Activated CD4-positive, alpha-beta memory T cell treated with anti-CD3 and anti-CD28 coated beads, Interleukin-2, amount 10 ng/mL, durations not matched to agents 7 days and 5 days (primary cell): ENCODE data around the gene IPO9. TPM values are rescaled to one million over a fixed set of nuclear protein-coding genes. Genes with fewer than 3 reads are reported as not detected.
"Not testable (repeated sequence)": the region's sequence is repeated elsewhere in the genome, so short reads cannot be mapped to it uniquely, and the experiment has no call there.

Source experiments
- CTCF ChIA-PET: fragments of 350-600 bp; sonication (Branson Sonifier 250); formaldehyde crosslinking; loops from one replicate; lab custom pipeline; 2021; ENCODE audit warnings: antibody characterized with exemption, inconsistent platforms; lab: Charles Lee
- POLR2A ChIA-PET: fragments of 350-600 bp; sonication (Branson Sonifier 250); formaldehyde crosslinking; loops from one replicate; lab custom pipeline; 2021; ENCODE audit warnings: antibody characterized with exemption; lab: Charles Lee
- DNase-seq: peaks from one replicate; pipeline ENCODE4 v3.0.0-alpha.2; 2020
- H3K27ac Mint-ChIP-seq: one replicate; pipeline ENCODE4 v1.8.0; 2021; ENCODE audit warnings: mild to moderate bottlenecking, mixed read lengths
- H3K27me3 Mint-ChIP-seq: one replicate; pipeline ENCODE4 v1.8.0; 2021; ENCODE audit warnings: mixed read lengths
- H3K36me3 Mint-ChIP-seq: one replicate; pipeline ENCODE4 v1.8.0; 2021; ENCODE audit warnings: low read depth, mixed read lengths
- H3K4me1 Mint-ChIP-seq: one replicate; pipeline ENCODE4 v1.8.0; 2021; ENCODE audit warnings: mixed read lengths
- H3K4me3 Mint-ChIP-seq: one replicate; pipeline ENCODE4 v1.8.0; 2021; ENCODE audit warnings: mild to moderate bottlenecking, mixed read lengths
- H3K9me3 Mint-ChIP-seq: one replicate; pipeline ENCODE4 v1.8.0; 2021; ENCODE audit warnings: mixed read lengths
- total RNA-seq, 2 experiments: library from RNA; stranded (reverse); gene quantifications; one replicate each; pipeline ENCODE4 v1.2.3, GENCODE V29; 2021

The IPO9 gene
- total RNA-seq, 2 experiments from 2014 or later, result 44.3 to 49.5 TPM

GRCh38 chr1:201816309-201816854 lies 12.6 kb upstream of the IPO9 start:
- ChIA-PET POLR2A (no interaction called here), CTCF (interaction anchor here (0.9 to 1.5 kb wide), 2 partner anchors 11 to 21 kb away, joined by 3 to 4 read pairs; no protein-coding TSS in a partner anchor)
- H3K4me3 Mint-ChIP-seq, result no peak overlapping the region
- no peaks in the 10 kb centered on the region for H3K9me3 Mint-ChIP-seq
- H3K27me3 Mint-ChIP-seq, result no peaks in the 10 kb centered on the region
- no peaks in the 10 kb centered on the region for H3K36me3 Mint-ChIP-seq
- no peak for DNase-seq
- H3K27ac Mint-ChIP-seq, result no peak overlapping the region
- no peaks in the 10 kb centered on the region for H3K4me1 Mint-ChIP-seq

GRCh38 chr1:201818971-201819750 lies 9.8 kb upstream of the IPO9 start:
- no peaks in the 10 kb centered on the region for H3K27me3 Mint-ChIP-seq
- no peak for DNase-seq
- no peaks in the 10 kb centered on the region for H3K9me3 Mint-ChIP-seq
- ChIA-PET CTCF (interaction anchor here (1.0 to 2.4 kb wide), 4 partner anchors 10 to 306 kb away, joined by 3 to 12 read pairs (median 3); partner anchors contain the start of gene IPO9), POLR2A (no interaction called here)
- H3K4me3 Mint-ChIP-seq, result no peak overlapping the region
- H3K27ac Mint-ChIP-seq, result no peak overlapping the region
- no peaks in the 10 kb centered on the region for H3K4me1 Mint-ChIP-seq
- H3K36me3 Mint-ChIP-seq, result no peaks in the 10 kb centered on the region

DNA sequence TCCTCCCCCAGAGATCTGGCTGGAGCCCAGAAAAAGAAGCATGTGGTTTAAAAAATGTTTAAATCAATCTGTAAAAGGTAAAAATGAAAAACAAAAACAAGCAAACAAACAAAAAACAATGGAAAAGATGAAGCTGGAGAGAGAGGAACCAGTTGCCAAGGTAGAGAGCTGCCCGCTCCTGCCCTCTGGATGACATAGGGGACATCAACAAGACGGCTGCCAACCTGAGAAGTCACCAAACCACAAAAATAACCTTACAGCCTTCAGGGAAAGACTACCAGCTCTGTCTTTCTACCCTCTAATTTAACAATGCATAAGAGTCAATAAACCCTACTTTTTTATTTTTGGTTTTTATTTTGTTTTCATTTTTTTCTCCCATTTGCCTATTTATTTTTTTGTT lies 8.5 kb upstream of the IPO9 start:
- Mint-ChIP-seq H3K4me3 (no peak overlapping the region), H3K27ac (no peak overlapping the region), H3K27me3 (no peaks in the 10 kb centered on the region), H3K9me3 (no peaks in the 10 kb centered on the region), H3K36me3 (no peaks in the 10 kb centered on the region), H3K4me1 (no peaks in the 10 kb centered on the region)
- CTCF ChIA-PET, result interaction anchor here (2.4 kb wide), 1 partner anchor 9 kb away, joined by 12 read pairs; the partner anchor contains the start of gene IPO9
- DNase-seq, result no peak
- POLR2A ChIA-PET, result interaction anchor here (0.9 kb wide), 1 partner anchor 9 kb away, joined by 3 read pairs; the partner anchor contains the start of gene IPO9

DNA sequence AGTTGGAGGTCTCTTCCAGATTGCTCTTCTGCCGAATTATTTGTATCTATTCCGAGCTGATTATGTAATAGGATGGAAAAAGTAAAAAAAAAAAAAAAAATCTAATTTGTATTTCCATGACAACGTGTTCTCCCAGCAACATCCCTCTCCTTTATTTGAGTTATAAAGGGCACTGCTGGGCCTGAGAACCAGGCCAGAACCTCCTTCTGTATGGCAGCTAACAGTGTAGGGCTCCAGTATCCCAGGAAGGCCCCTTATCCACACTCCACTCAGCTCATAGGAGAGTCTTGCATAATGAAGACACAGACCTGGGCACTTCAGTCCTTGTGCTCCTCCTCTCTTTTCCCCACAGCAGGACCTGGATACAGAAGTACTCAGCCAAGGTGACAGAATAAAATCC lies 3.7 kb upstream of the IPO9 start:
- peaks cover 13% of the 10 kb centered on the region for H3K4me1 Mint-ChIP-seq
- no peak overlapping the region for H3K27ac Mint-ChIP-seq
- no peak overlapping the region for H3K4me3 Mint-ChIP-seq
- no peaks in the 10 kb centered on the region for H3K9me3 Mint-ChIP-seq
- H3K36me3 Mint-ChIP-seq, result peaks cover 6% of the 10 kb centered on the region
- no peak for DNase-seq
- ChIA-PET POLR2A (no interaction called here), CTCF (no interaction called here)
- no peaks in the 10 kb centered on the region for H3K27me3 Mint-ChIP-seq

DNA sequence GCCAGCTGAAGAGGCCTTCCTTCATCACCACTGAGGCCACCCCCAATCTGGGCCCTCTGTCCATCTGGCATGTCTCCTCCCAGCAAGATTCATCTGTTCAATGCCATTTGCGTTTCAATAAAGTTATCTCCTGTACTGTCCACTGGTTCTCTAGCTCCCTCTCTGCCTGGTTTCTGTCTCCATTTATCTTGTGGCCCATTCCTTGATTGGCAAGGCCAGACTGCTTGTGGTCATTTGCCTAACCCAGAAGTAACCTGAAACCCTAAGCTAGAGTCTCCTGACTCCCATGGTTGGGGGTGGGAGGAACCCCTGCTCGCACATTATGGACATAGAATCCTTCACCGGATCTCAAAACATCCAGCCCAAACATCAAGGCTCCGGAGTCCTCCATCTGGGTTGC lies 2.1 kb upstream of the IPO9 start:
- no peak for DNase-seq
- ChIA-PET CTCF (interaction anchor here (0.8 to 1.0 kb wide), 2 partner anchors 10 to 11 kb away, joined by 3 to 4 read pairs; no protein-coding TSS in a partner anchor), POLR2A (interaction anchor here (1.2 kb wide), 1 partner anchor 69 kb away, joined by 3 read pairs; no protein-coding TSS in a partner anchor)
- Mint-ChIP-seq H3K36me3 (peaks cover 15% of the 10 kb centered on the region), H3K9me3 (no peaks in the 10 kb centered on the region), H3K27me3 (no peaks in the 10 kb centered on the region), H3K27ac (no peak overlapping the region), H3K4me1 (peaks cover 29% of the 10 kb centered on the region), H3K4me3 (no peak overlapping the region)

GRCh38 chr1:201827321-201828216 lies 1.4 kb upstream of the IPO9 start:
- peaks cover 15% of the 10 kb centered on the region for H3K36me3 Mint-ChIP-seq
- ChIA-PET POLR2A (no interaction called here), CTCF (interaction anchor here (0.6 to 2.9 kb wide), 6 partner anchors 10 to 292 kb away, joined by 3 to 15 read pairs (median 4); no protein-coding TSS in a partner anchor)
- no peaks in the 10 kb centered on the region for H3K27me3 Mint-ChIP-seq
- DNase-seq, result no peak
- no peaks in the 10 kb centered on the region for H3K9me3 Mint-ChIP-seq
- peaks cover 37% of the 10 kb centered on the region for H3K4me1 Mint-ChIP-seq
- H3K27ac Mint-ChIP-seq, result no peak overlapping the region
- no peak overlapping the region for H3K4me3 Mint-ChIP-seq

DNA sequence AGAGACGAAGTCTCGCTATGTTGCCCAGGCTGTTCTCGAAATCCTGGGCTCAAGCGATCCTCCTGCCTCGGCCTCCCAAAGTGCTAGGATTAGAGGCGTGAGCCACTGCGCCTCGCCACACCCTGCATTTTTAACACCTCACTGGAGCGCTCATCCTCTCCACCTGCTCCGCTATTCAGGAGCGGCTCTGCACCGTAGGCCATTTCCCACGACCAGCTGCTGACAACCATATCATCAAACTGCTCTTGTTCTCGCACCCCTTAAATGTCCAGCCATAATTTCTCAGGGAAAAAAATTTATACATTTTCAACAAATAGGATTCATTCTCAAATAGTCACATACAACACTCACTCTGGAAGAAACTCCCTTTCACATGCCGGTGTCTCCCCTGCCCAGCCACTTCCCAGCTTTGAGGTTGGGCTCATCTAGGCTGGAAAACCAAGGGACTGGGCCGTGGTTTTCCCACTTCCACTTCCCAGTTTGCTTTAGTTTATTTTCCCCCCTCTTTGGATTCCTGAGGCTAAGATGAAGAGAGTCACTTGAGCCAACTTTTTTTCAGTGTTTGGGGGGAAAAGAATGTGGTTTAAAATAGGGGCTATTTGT lies 639 bp upstream of the IPO9 start:
- peaks cover 15% of the 10 kb centered on the region for H3K36me3 Mint-ChIP-seq
- peaks cover 40% of the 10 kb centered on the region for H3K4me1 Mint-ChIP-seq
- no peaks in the 10 kb centered on the region for H3K9me3 Mint-ChIP-seq
- H3K4me3 Mint-ChIP-seq, result peak overlapping the region; percentile 94
- peak overlapping the region; percentile 25 for H3K27ac Mint-ChIP-seq
- DNase-seq, result no peak
- CTCF ChIA-PET, result interaction anchor here (0.6 to 2.9 kb wide), 5 partner anchors 8 to 159 kb away, joined by 4 to 15 read pairs (median 5); no protein-coding TSS in a partner anchor
- POLR2A ChIA-PET, result interaction anchor here (1.0 to 1.4 kb wide), 3 partner anchors 9 to 21 kb away, joined by 3 to 5 read pairs (median 4); no protein-coding TSS in a partner anchor
- H3K27me3 Mint-ChIP-seq, result no peaks in the 10 kb centered on the region

DNA sequence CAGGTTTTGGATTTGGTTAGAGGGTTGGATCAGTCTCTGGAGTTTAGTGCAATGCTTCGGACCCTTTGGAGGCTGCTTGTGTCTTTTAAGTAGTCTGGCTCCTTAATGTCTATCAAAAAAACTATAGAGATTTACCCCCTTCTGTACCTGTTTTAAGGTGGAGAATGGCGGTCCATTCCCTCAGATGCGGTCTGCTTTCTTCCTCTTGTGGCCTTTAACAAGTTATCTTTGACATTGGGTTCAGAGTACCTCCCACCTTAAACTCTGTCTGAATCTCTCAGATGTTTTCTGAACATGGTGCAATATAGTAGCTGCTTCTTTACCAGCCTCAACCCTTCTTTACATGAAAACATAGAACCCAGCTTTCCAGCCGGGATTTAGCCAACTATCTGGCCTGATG lies 2.4 kb downstream of the IPO9 start:
- Mint-ChIP-seq H3K27ac (no peak overlapping the region), H3K4me1 (peaks cover 45% of the 10 kb centered on the region), H3K27me3 (no peaks in the 10 kb centered on the region), H3K9me3 (no peaks in the 10 kb centered on the region), H3K4me3 (peak overlapping the region; percentile 94), H3K36me3 (peaks cover 25% of the 10 kb centered on the region)
- POLR2A ChIA-PET, result no interaction called here
- CTCF ChIA-PET, result interaction anchor here (0.7 kb wide), 1 partner anchor 47 kb away, joined by 3 read pairs; no protein-coding TSS in a partner anchor
- DNase-seq, result no peak

GRCh38 chr1:201834621-201835020 lies 5.7 kb downstream of the IPO9 start:
- Mint-ChIP-seq H3K4me3 (no peak overlapping the region), H3K27me3 (no peaks in the 10 kb centered on the region), H3K9me3 (no peaks in the 10 kb centered on the region), H3K27ac (no peak overlapping the region), H3K36me3 (peaks cover 28% of the 10 kb centered on the region), H3K4me1 (peaks cover 41% of the 10 kb centered on the region)
- ChIA-PET POLR2A (no interaction called here), CTCF (no interaction called here)
- DNase-seq, result no peak

DNA sequence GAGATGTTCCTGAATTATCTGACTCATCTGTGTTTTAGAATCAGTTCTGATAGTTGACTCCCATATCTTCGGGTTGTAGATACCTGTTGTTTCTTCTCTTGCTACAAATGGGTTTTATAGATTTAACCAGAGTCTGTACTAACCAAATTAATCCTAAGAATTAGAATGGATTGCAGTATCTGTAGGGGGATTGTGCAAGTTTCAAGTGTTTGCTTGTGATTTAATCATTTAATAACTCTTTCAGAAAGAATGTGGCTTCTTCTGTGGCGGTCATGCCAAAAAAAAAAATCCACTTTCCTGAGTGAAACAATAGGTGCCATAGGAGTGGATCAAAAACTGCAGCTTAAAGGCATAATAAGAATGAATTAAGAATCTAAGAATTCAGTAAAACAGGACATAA lies 9.4 kb downstream of the IPO9 start:
- H3K27ac Mint-ChIP-seq, result no peak overlapping the region
- H3K4me1 Mint-ChIP-seq, result peaks cover 13% of the 10 kb centered on the region
- H3K36me3 Mint-ChIP-seq, result peaks cover 30% of the 10 kb centered on the region
- POLR2A ChIA-PET, result no interaction called here
- H3K27me3 Mint-ChIP-seq, result no peaks in the 10 kb centered on the region
- no peaks in the 10 kb centered on the region for H3K9me3 Mint-ChIP-seq
- no peak for DNase-seq
- CTCF ChIA-PET, result interaction anchor here (1.0 kb wide), 1 partner anchor 9 kb away, joined by 4 read pairs; the partner anchor contains the start of gene IPO9
- H3K4me3 Mint-ChIP-seq, result no peak overlapping the region

- H3K4me3 Mint-ChIP-seq, H3K27ac Mint-ChIP-seq, DNase-seq, H3K9me3 Mint-ChIP-seq, CTCF ChIA-PET, H3K27me3 Mint-ChIP-seq: not testable (repeated sequence)
- peaks cover 30% of the 10 kb centered on the region for H3K36me3 Mint-ChIP-seq
- POLR2A ChIA-PET, result interaction anchor here (1.8 kb wide), 1 partner anchor 10 kb away, joined by 8 read pairs; no protein-coding TSS in a partner anchor
- peaks cover 13% of the 10 kb centered on the region for H3K4me1 Mint-ChIP-seq
These were observed 10.1 kb downstream of the IPO9 start for GRCh38 chr1:201839089-201839488.

- DNase-seq, result no peak
- ChIA-PET POLR2A (interaction anchor here (1.8 kb wide), 1 partner anchor 11 kb away, joined by 8 read pairs; no protein-coding TSS in a partner anchor), CTCF (interaction anchor here (0.8 to 1.7 kb wide), 2 partner anchors 11 to 38 kb away, joined by 3 to 5 read pairs; partner anchors contain the start of gene IPO9)
- H3K27me3 Mint-ChIP-seq, result no peaks in the 10 kb centered on the region
- no peaks in the 10 kb centered on the region for H3K9me3 Mint-ChIP-seq
- H3K4me1 Mint-ChIP-seq, result peaks cover 9% of the 10 kb centered on the region
- peaks cover 26% of the 10 kb centered on the region for H3K36me3 Mint-ChIP-seq
- H3K27ac Mint-ChIP-seq, result no peak overlapping the region
- H3K4me3 Mint-ChIP-seq, result no peak overlapping the region
These were observed 11.1 kb downstream of the IPO9 start for GRCh38 chr1:201840055-201840454.
